GM18907 (cell line): Measurements from ENCODE around the gene CCDC28A.

Source experiments
- ATAC-seq: cut with Tn5 transposase; IDR thresholded peaks from one replicate; pipeline ENCODE4 v1.9.1; 2021; ENCODE audit warnings: mild to moderate bottlenecking, moderate library complexity; ENCODE audit not compliant: unreplicated experiment

CCDC28A gene

DNA sequence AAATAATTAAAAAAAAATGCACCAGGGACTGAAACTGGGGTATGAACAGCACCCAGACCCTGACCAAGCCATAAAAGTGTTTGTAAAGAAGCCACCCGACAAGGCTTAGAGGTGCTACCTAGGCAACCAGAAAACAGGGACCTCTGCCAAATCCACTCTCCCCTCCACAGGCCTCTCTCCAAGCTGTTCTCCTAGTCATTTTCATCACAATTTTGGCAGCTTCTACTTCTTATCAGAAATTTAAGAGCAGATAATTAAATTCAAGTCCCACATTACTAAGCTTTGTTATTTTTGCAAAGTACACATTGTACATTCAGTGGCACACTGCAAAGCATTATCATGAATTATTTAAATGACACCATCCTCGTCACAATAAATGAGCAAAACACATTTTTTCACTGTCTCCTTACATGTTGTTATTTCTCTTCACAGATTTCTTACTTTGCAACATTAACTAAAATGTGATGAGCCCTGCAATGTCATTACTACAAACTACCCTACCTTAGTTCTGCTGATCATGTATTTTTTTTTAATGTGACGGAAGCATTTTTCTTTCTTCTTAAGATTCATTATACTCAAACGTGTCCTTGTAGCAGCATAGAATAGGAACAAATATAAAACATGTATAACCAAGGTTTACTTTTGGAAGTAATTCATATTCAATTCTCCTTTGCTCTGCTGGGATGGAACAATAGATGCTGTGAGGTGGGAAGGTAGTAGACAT, 60.4 kb downstream of the CCDC28A start:
- no peak for ATAC-seq

DNA sequence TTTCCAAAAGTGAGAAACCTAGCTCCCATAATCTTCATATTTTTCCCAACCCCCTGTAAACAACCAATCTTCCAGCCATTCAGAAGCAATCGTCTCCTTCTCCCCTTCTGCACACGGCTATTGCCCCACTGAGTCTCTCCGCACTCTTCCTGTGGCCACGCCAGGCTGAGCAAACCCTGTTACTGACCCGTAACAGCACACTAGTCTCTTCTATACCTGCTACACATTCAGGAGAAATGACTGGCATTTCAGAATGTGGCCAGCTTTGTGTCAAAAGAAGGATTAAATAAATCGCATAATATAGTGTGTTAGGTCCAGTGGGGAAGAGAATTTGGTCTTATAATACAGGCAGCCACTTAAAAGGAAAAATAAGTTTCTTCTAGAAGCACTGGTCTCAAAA, 63.7 kb downstream of the CCDC28A start:
- ATAC-seq: no peak
